ENCODE results near the gene PEA15.

Gene PEA15

DNA sequence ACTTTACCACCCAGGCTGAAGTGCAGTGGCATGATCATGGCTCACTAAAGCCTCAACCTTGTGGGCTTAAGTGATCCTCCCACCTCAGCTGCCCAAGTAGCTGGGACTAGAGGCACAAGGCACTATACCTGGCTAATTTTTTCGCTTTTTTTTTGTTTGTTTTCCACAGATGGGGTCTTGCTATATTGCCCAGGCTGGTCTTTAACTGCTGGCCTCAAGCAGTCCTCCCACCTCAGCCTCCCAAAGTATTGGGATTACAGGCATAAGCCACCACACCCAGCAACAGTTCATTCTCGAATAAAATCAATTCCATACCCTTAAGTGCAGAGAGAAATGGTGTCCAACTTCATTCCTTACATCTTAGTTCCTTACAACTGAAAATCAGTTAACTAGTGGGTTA, 32.4 kb downstream of the PEA15 start:
- no peak overlapping the region for H2AK5ac ChIP-seq (ENCODE audit: low read length, severe bottlenecking)
- H3K79me1 ChIP-seq (replicated peaks; ENCODE audit: low read length, poor library complexity, severe bottlenecking): peaks cover 20% of the 10 kb centered on the region
- WGBS: 92% methylated on average over 1 of the region's 2 CpGs
- H3K23ac ChIP-seq (ENCODE audit: low read length in 2 of 2): no peak overlapping the region
- peaks cover 23 to 95% of the 10 kb centered on the region in 2 experiments for H3K36me3 ChIP-seq (ENCODE audit: control insufficient read depth in 1 of 2, insufficient read depth in 2 of 2, low read depth in 1 of 2, low read length in 2 of 2)
- H3K4me1 ChIP-seq (ENCODE audit: control insufficient read depth, insufficient read depth, low read depth, low read length): no peaks in the 10 kb centered on the region
- H2BK5ac ChIP-seq (ENCODE audit: low read depth, low read length, poor library complexity, severe bottlenecking): no peak overlapping the region
- no peak overlapping the region for H2BK12ac ChIP-seq (ENCODE audit: low read length in 2 of 2)
- H4K8ac ChIP-seq (ENCODE audit: low read length): no peak overlapping the region
- no peak overlapping the region for H2BK15ac ChIP-seq (ENCODE audit: low read depth, poor library complexity, severe bottlenecking)
- H3K9ac ChIP-seq (ENCODE audit: low read length): no peak overlapping the region
- no peak overlapping the region for H3K14ac ChIP-seq (ENCODE audit: low read length in 2 of 2)
- no peak overlapping the region for H2AFZ ChIP-seq (ENCODE audit: low read depth, low read length)
- H4K91ac ChIP-seq (ENCODE audit: low read length): no peak overlapping the region
- no peak overlapping the region for H3K4ac ChIP-seq (ENCODE audit: low read depth in 1 of 2, low read length in 2 of 2)
- H3K4me2 ChIP-seq (ENCODE audit: low read length, poor library complexity, severe bottlenecking): no peak overlapping the region
- no peak overlapping the region for H2BK120ac ChIP-seq (ENCODE audit: low read depth, low read length)
- no peak overlapping the region for H3K4me3 ChIP-seq (ENCODE audit: insufficient read depth in 1 of 2, low read depth in 1 of 2, low read length in 2 of 2)
- no peak overlapping the region for H3K27ac ChIP-seq (ENCODE audit: low read length, poor library complexity, severe bottlenecking)
- no peaks in the 10 kb centered on the region for H3K27me3 ChIP-seq (ENCODE audit: control insufficient read depth in 1 of 2, insufficient read depth in 1 of 2, low read length in 2 of 2)
- no peak for DNase-seq
- H3K9me3 ChIP-seq (ENCODE audit: control insufficient read depth, low read length): no peaks in the 10 kb centered on the region
- H3K18ac ChIP-seq (ENCODE audit: low read depth in 1 of 2, low read length in 2 of 2): no peak overlapping the region

DNA sequence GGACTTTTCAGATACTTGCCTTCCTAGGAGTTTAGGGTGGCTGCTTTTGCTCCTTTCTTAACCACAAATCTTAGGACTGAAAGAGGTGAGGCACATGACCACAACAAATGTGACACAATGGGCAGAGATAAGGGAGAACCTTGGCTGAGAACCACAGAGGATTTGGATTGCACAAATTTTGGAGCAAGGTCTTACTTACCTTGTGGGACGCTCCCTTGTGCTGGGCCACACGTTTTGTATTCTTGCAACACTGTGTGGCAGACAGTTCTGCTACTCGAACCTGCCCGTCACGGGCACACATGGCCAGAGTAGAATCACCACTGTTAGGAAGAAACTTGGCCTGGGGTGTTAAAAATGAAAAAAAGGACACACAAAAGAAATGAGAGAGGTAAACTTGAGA, 33.2 kb downstream of the PEA15 start:
- no peak overlapping the region for H3K4me3 ChIP-seq (ENCODE audit: insufficient read depth in 1 of 2, low read depth in 1 of 2, low read length in 2 of 2)
- no peak overlapping the region for H3K4me2 ChIP-seq (ENCODE audit: low read length, poor library complexity, severe bottlenecking)
- H3K18ac ChIP-seq (ENCODE audit: low read depth in 1 of 2, low read length in 2 of 2): no peak overlapping the region
- no peaks in the 10 kb centered on the region for H3K27me3 ChIP-seq (ENCODE audit: control insufficient read depth in 1 of 2, insufficient read depth in 1 of 2, low read length in 2 of 2)
- peak overlapping the region; percentile 26 for H2BK5ac ChIP-seq (ENCODE audit: low read depth, low read length, poor library complexity, severe bottlenecking)
- no peak overlapping the region for H4K8ac ChIP-seq (ENCODE audit: low read length)
- H3K23ac ChIP-seq (ENCODE audit: low read length in 2 of 2): peak overlapping the region in 1 of 2 experiments; percentile 42
- no peak overlapping the region for H2BK15ac ChIP-seq (ENCODE audit: low read depth, poor library complexity, severe bottlenecking)
- H2BK12ac ChIP-seq (ENCODE audit: low read length in 2 of 2): no peak overlapping the region
- WGBS: 93% methylated on average over 5 of the region's 5 CpGs
- no peak overlapping the region for H3K9ac ChIP-seq (ENCODE audit: low read length)
- no peak overlapping the region for H2BK120ac ChIP-seq (ENCODE audit: low read depth, low read length)
- peaks cover 25% of the 10 kb centered on the region for H3K79me1 ChIP-seq (replicated peaks; ENCODE audit: low read length, poor library complexity, severe bottlenecking)
- no peak for DNase-seq
- H4K91ac ChIP-seq (ENCODE audit: low read length): no peak overlapping the region
- H3K27ac ChIP-seq (ENCODE audit: low read length, poor library complexity, severe bottlenecking): no peak overlapping the region
- H3K9me3 ChIP-seq (ENCODE audit: control insufficient read depth, low read length): no peaks in the 10 kb centered on the region
- no peak overlapping the region for H3K14ac ChIP-seq (ENCODE audit: low read length in 2 of 2)
- H3K4ac ChIP-seq (ENCODE audit: low read depth in 1 of 2, low read length in 2 of 2): no peak overlapping the region
- no peaks in the 10 kb centered on the region for H3K4me1 ChIP-seq (ENCODE audit: control insufficient read depth, insufficient read depth, low read depth, low read length)
- H2AK5ac ChIP-seq (ENCODE audit: low read length, severe bottlenecking): no peak overlapping the region
- no peak overlapping the region for H2AFZ ChIP-seq (ENCODE audit: low read depth, low read length)
- H3K36me3 ChIP-seq (ENCODE audit: control insufficient read depth in 1 of 2, insufficient read depth in 2 of 2, low read depth in 1 of 2, low read length in 2 of 2): peaks cover 22 to 96% of the 10 kb centered on the region in 2 experiments

DNA sequence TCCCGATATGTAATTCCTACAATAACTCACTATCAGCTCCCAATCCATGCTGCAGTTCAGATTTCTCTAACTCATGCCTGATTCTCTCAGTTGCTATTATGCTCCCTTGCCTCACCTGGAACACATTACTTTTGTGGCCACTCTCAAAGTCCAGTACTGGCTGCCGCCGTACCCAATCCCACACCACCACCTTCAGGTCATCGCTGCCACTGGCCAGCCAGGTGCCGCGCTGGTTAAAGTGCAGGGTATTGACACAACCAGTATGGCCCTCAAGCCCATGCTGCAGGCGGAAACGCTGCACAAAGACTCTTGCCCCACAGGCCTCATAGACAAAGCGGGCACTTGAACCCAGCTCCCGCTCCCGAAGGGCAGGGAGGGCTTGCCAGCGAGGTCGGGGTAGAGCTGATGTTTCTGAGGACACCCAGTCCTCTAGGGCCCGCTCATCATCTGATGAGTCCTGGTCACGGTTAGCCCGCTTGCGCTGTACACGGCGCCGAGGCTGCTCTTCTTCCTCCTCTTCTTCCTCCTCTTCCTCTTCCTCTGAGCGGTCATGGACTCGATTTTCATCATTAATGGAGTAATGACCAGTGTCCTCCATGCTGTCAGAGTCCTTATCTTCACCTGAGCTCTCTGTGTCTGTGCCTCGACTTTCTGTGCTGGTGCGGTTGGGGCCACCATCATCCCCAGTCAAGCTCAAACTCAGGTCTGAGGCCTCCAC, 34.6 kb downstream of the PEA15 start:
- Histone ChIP-seq H4K8ac (ENCODE audit: low read length) (no peak overlapping the region), H3K4me2 (ENCODE audit: low read length, poor library complexity, severe bottlenecking) (no peak overlapping the region), H2AFZ (ENCODE audit: low read depth, low read length) (no peak overlapping the region), H3K79me1 (replicated peaks; ENCODE audit: low read length, poor library complexity, severe bottlenecking) (peaks cover 28% of the 10 kb centered on the region), H2BK15ac (ENCODE audit: low read depth, poor library complexity, severe bottlenecking) (no peak overlapping the region), H3K9ac (ENCODE audit: low read length) (no peak overlapping the region), H3K27ac (ENCODE audit: low read length, poor library complexity, severe bottlenecking) (no peak overlapping the region), H3K4ac (ENCODE audit: low read depth in 1 of 2, low read length in 2 of 2) (no peak overlapping the region), H4K91ac (ENCODE audit: low read length) (no peak overlapping the region), H3K4me1 (ENCODE audit: control insufficient read depth, insufficient read depth, low read depth, low read length) (no peaks in the 10 kb centered on the region), H3K14ac (ENCODE audit: low read length in 2 of 2) (no peak overlapping the region), H3K4me3 (ENCODE audit: insufficient read depth in 1 of 2, low read depth in 1 of 2, low read length in 2 of 2) (no peak overlapping the region), H3K18ac (ENCODE audit: low read depth in 1 of 2, low read length in 2 of 2) (no peak overlapping the region), H3K27me3 (ENCODE audit: control insufficient read depth in 1 of 2, insufficient read depth in 1 of 2, low read length in 2 of 2) (no peaks in the 10 kb centered on the region), H3K23ac (ENCODE audit: low read length in 2 of 2) (no peak overlapping the region), H3K36me3 (ENCODE audit: control insufficient read depth in 1 of 2, insufficient read depth in 2 of 2, low read depth in 1 of 2, low read length in 2 of 2) (peaks cover 22 to 92% of the 10 kb centered on the region in 2 experiments), H2BK12ac (ENCODE audit: low read length in 2 of 2) (no peak overlapping the region), H3K9me3 (ENCODE audit: control insufficient read depth, low read length) (no peaks in the 10 kb centered on the region), H2AK5ac (ENCODE audit: low read length, severe bottlenecking) (no peak overlapping the region), H2BK120ac (ENCODE audit: low read depth, low read length) (no peak overlapping the region), H2BK5ac (ENCODE audit: low read depth, low read length, poor library complexity, severe bottlenecking) (no peak overlapping the region)
- DNase-seq: no peak
- 97% methylated on average over 24 of the region's 24 CpGs for WGBS

DNA sequence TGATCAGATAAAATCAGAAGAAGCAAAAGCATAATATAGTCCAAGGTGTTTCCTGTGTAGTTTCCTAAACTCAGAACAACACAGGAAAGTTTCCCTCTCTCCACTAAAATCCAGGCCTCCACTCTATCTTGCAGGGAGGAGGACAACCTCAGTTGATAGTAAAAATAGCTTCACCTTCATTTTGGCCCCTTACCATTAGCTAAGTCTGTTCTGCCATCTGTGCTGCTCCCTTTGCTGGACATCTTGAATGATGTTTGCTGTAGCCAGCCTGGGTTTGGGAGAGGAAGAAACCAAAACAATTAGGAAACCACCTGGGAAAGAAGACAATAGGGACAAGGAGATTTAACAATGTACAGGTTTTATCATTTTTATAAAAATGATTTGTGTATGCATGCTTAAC, 38.6 kb downstream of the PEA15 start:
- Histone ChIP-seq H3K4me2 (ENCODE audit: low read length, poor library complexity, severe bottlenecking) (no peak overlapping the region), H3K9me3 (ENCODE audit: control insufficient read depth, low read length) (no peaks in the 10 kb centered on the region), H2AK5ac (ENCODE audit: low read length, severe bottlenecking) (no peak overlapping the region), H4K91ac (ENCODE audit: low read length) (no peak overlapping the region), H3K36me3 (ENCODE audit: control insufficient read depth in 1 of 2, insufficient read depth in 2 of 2, low read depth in 1 of 2, low read length in 2 of 2) (peaks cover 10 to 57% of the 10 kb centered on the region in 2 experiments), H3K4ac (ENCODE audit: low read depth in 1 of 2, low read length in 2 of 2) (no peak overlapping the region), H3K27ac (ENCODE audit: low read length, poor library complexity, severe bottlenecking) (no peak overlapping the region), H2AFZ (ENCODE audit: low read depth, low read length) (no peak overlapping the region), H3K27me3 (ENCODE audit: control insufficient read depth in 1 of 2, insufficient read depth in 1 of 2, low read length in 2 of 2) (no peaks in the 10 kb centered on the region), H2BK5ac (ENCODE audit: low read depth, low read length, poor library complexity, severe bottlenecking) (no peak overlapping the region), H3K9ac (ENCODE audit: low read length) (no peak overlapping the region), H2BK120ac (ENCODE audit: low read depth, low read length) (no peak overlapping the region), H4K8ac (ENCODE audit: low read length) (no peak overlapping the region), H3K79me1 (replicated peaks; ENCODE audit: low read length, poor library complexity, severe bottlenecking) (peaks cover 31% of the 10 kb centered on the region), H2BK15ac (ENCODE audit: low read depth, poor library complexity, severe bottlenecking) (no peak overlapping the region), H3K4me1 (ENCODE audit: control insufficient read depth, insufficient read depth, low read depth, low read length) (peaks cover 6% of the 10 kb centered on the region), H3K18ac (ENCODE audit: low read depth in 1 of 2, low read length in 2 of 2) (no peak overlapping the region), H3K23ac (ENCODE audit: low read length in 2 of 2) (no peak overlapping the region), H2BK12ac (ENCODE audit: low read length in 2 of 2) (no peak overlapping the region), H3K4me3 (ENCODE audit: insufficient read depth in 1 of 2, low read depth in 1 of 2, low read length in 2 of 2) (no peak overlapping the region), H3K14ac (ENCODE audit: low read length in 2 of 2) (no peak overlapping the region)
- no peak for DNase-seq

Measured in mesenchymal stem cell (in vitro differentiated cells and primary cell).